ENCODE results near the gene IPPK. TPM values are rescaled to one million over a fixed set of nuclear protein-coding genes. Genes with fewer than 3 reads are reported as not detected.

Gene IPPK
- total and polyA plus RNA-seq, 12 donors, result 5.2 to 17.8 (median 8.3) TPM

GRCh38 chr9:92617195-92617813 is 52.6 kb downstream of the IPPK start:
- Histone ChIP-seq H3K36me3 (peaks cover 0 to 98% (median 30%) of the 10 kb centered on the region in 9 donors), H3K4me3 (no peak overlapping the region), H3K4me1 (peaks cover 0 to 43% (median 9%) of the 10 kb centered on the region in 9 donors), H3K9me3 (no peaks in the 10 kb centered on the region), H3K27ac (peak overlapping the region in 9 of 10 donors; percentile 22 to 87 (median 71)), H3K27me3 (no peaks in the 10 kb centered on the region)
- TF ChIP-seq, protein P1, sequence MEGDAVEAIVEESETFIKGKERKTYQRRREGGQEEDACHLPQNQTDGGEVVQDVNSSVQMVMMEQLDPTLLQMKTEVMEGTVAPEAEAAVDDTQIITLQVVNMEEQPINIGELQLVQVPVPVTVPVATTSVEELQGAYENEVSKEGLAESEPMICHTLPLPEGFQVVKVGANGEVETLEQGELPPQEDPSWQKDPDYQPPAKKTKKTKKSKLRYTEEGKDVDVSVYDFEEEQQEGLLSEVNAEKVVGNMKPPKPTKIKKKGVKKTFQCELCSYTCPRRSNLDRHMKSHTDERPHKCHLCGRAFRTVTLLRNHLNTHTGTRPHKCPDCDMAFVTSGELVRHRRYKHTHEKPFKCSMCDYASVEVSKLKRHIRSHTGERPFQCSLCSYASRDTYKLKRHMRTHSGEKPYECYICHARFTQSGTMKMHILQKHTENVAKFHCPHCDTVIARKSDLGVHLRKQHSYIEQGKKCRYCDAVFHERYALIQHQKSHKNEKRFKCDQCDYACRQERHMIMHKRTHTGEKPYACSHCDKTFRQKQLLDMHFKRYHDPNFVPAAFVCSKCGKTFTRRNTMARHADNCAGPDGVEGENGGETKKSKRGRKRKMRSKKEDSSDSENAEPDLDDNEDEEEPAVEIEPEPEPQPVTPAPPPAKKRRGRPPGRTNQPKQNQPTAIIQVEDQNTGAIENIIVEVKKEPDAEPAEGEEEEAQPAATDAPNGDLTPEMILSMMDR (IDR thresholded peaks at IDR 0.05), result no peak
- ATAC-seq (peak in 1 of 8 donors; percentile 31), DNase-seq (no peak)
- 86 to 89% methylated on average over 11 of the region's 11 CpGs for WGBS, 2 donors
- intact Hi-C loops (cut with DNase I), result no loop called here

GRCh38 chr9:92616655-92617111 is 53.2 kb downstream of the IPPK start:
- no peak overlapping the region for H3K4me3 ChIP-seq
- peak overlapping the region; percentile 22 to 87 (median 66) for H3K27ac ChIP-seq
- DNase-seq (no peak), ATAC-seq (peak in 7 of 8 donors; percentile 17 to 68 (median 34))
- H3K4me1 ChIP-seq, result peaks cover 0 to 47% (median 11%) of the 10 kb centered on the region in 9 donors
- 75 to 85% methylated on average over 11 of the region's 11 CpGs for WGBS, 2 donors
- TF ChIP-seq, protein P1 (IDR thresholded peaks at IDR 0.05), result no peak
- H3K9me3 ChIP-seq, result no peaks in the 10 kb centered on the region
- no peaks in the 10 kb centered on the region for H3K27me3 ChIP-seq
- H3K36me3 ChIP-seq, result peaks cover 0 to 100% (median 35%) of the 10 kb centered on the region in 9 donors
- intact Hi-C loops (cut with DNase I), result no loop called here

- ATAC-seq (peak in 5 of 8 donors; percentile 23 to 33 (median 31)), DNase-seq (no peak)
- Histone ChIP-seq H3K27ac (peak overlapping the region; percentile 22 to 87 (median 66)), H3K36me3 (peaks cover 0 to 100% (median 37%) of the 10 kb centered on the region in 9 donors), H3K9me3 (no peaks in the 10 kb centered on the region), H3K27me3 (no peaks in the 10 kb centered on the region), H3K4me3 (no peak overlapping the region), H3K4me1 (peaks cover 0 to 51% (median 15%) of the 10 kb centered on the region in 9 donors)
- TF ChIP-seq, protein P1 (IDR thresholded peaks at IDR 0.05), result no peak
- WGBS, 2 donors, result 71 to 78% methylated on average over 11 of the region's 11 CpGs
- intact Hi-C loops (cut with DNase I), result no loop called here
These were observed 53.7 kb downstream of the IPPK start for GRCh38 chr9:92616199-92616641.

DNA sequence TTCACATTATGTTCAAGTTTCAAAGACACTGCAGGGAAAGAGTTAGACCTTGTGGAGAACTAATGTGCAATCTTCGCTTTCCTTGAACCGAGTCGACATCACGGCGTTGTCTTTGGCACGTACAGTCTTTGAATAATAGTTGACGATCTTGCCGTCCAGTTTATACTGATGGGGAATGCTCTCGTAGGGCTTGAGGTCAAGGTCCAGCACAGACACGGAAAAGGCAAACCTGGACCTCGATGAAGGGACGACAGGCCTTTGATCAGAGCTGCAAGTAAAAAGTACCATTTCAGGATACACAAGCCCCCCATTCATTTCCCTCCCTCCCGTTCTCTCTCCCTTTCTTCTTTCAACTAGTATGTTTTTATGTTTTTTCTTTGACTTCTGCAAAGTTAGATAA is 54.1 kb downstream of the IPPK start:
- intact Hi-C loops (cut with DNase I), result no loop called here
- ATAC-seq, result no peak
- peak overlapping the region in 8 of 10 donors; percentile 22 to 87 (median 72) for H3K27ac ChIP-seq
- TF ChIP-seq, protein P1 (IDR thresholded peaks at IDR 0.05), result no peak
- 85 to 92% methylated on average over 13 of the region's 13 CpGs for WGBS, 2 donors
- H3K4me3 ChIP-seq, result no peak overlapping the region
- DNase-seq, result no peak
- peaks cover 0 to 51% (median 19%) of the 10 kb centered on the region in 9 donors for H3K4me1 ChIP-seq
- H3K27me3 ChIP-seq, result no peaks in the 10 kb centered on the region
- H3K36me3 ChIP-seq, result peaks cover 0 to 100% (median 37%) of the 10 kb centered on the region in 9 donors
- H3K9me3 ChIP-seq, result no peaks in the 10 kb centered on the region

Data from heart right ventricle (tissue), 16 donors.